Hematopoietic multipotent progenitor cell (in vitro differentiated cells): ENCODE measurements around the gene MNX1. TPM values are rescaled to one million over a fixed set of nuclear protein-coding genes. Genes with fewer than 3 reads are reported as not detected.

Experiments
- DNase-seq, 3 donors: peaks; one replicate each; pipeline ENCODE4 v3.0.0-alpha.2; 2011 to 2015; ENCODE audit warnings: low read depth in 2 of 3, low spot score in 2 of 3
- total RNA-seq: library from RNA; depleted of rRNA; stranded (reverse); fragments of >200 nt; gene quantifications from one replicate; pipeline ENCODE4 v1.2.3, GENCODE V29; 2012

The MNX1 gene
- total RNA-seq, 1 donor = not detected

- DNase-seq = no peak
Observed at GRCh38 chr7:157017149-157017548, 6.7 kb upstream of the MNX1 start.

DNA sequence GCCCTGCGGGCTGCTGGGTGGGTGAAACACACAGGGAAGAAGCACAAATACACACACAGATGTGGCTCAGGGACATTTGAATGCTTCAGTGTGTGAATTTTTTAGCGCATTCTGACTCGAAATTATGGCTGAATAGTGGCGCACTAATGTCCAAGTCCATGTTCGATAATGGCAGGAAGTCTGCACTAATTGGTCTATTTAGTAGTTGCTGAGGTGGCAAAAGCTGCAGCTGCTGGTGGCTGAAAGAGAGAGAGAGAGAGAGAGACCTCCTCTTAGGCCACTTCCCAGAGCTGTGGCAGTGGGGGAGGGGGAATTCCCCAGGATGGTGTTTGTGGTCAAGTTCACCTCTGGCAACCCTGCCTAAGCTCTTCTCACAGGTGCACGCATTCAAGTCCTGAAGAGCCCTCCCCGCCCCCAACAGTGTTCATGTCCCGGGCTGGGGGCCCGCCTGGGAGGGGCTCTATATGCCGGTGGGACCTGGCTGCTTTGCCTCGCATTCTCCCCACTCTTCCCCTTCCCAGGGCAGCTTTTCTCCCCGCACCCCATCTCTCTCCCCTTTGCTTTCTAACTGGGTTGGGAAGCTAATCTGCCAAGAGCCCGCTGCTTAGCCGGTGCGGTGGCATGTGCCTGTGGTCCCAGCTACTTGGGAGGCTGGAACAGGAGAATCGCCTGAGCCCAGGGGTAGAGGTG is 6.0 kb upstream of the MNX1 start:
- DNase-seq = no peak

DNA sequence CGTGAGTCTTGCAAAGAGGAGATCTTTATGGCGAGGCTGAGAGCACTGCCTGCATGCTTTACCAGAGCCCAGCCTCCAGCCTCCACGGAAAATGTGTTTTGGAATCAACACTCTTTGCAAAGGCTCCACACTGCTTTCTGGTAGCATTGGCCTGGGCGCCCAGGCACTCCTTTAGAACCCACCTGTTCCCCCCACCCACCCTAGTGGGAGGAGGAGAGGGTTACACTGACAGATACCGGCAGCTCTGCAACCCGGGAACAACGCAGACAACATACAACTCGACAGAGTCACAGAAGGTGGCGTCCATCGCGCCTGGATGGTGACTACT is 5.5 kb upstream of the MNX1 start:
- DNase-seq = no peak

DNA sequence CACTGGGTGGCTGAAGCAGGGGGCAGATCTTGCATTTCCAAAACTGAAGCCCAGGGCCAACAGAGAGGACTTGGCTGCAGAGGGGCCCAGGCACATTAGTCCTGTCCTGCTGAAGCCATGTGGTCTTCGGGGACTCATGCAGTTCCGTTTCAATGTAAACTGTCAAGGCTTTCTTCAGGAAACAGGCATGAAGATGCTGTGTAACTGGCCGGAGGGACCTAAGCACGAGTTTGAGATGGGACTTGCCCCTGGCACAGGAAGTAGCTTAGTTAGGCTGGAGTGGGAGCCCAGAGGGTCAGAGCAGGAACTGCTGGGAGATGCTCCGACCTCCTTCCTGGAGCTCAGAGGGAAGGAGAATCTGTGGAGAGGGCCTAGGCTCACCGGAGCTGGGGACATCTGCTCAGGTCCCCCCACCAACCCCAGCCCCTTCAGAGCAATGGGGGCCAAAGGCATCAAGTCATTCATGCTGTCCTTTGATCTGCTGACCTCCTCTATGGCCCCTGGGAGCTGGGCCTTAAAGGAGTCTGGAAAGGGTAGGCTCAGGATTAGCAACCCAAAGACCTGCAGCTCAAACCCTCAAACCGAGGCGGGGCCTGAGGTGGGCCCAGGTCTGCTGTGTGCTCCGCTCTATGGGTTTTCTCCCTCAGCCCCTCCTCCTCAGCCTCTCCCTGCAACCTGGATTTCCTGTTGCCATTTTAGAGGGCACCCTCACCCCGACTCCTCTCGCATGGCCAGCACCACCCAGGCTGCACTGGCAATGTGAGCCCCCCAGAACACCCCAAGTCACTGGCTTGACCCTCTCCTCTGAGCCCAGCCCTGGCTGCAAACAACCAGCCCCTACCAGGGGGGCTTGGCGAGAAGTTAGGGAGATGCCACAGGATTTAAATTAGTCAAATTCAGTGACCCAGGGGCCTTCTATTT is 4.4 kb upstream of the MNX1 start:
- no peak for DNase-seq

DNA sequence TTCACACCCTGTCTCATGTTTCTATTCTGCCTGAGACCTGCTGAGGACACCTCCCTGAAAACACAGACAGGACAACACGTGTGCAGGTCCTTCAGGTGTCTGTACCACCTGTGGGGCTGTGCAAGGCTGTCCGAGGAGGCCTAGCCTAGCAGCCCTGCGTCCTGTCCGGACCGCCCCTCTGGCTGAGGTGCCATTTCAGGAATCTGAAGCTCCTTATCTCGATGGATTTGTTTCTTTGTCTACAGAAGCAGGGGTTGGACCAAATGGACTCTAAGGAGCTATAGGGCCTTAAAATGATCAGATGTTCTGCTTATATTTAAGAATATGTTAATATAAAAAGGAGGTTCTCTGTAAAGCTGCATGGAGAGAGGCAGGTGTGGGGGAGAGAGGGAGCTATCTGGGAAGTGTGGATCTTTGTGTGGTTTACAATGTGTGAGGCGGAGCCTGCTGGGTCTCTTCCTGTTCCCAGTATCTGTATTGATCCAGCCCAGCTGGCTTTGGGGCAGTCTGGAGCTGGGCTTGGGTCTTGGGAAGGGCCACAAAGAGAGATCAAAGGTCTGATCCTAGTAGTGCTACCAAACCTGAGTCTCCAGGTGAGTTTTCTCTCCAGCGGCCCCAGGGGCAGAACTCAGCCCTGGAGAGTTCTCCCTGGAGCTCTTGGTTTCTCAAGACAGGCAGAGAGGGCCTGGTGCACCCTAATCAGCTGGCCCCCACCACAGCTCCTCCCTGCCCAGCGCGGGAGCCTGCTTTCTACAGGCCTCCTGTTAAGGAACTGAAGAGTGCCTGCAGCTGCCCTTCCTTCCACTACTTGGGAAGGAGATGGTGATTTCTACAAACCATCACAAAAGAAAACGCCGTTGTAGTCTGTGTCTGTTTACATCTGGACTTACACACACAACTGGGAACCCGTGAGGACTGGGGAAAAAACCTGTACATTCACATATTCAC is 3.4 kb upstream of the MNX1 start:
- no peak for DNase-seq

DNA sequence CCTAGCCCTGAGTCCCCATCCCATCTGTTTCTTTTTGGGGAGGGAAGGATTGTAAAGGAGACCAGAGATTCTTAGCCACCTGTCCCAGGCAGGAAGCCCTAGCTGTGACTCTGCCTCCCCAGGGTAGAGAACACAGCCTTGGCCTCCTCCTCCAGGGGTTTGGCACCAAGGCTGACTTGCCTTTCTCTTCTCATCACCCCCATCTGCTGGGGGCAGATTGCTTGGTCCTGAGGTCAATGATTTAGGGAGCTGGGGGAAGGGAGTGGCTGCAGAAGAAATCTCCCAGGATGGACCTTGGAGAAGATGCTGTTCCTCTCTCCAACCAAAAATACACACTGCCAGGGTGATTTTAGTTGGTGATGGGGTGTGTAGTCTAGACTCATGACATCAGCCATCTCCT is 2.6 kb upstream of the MNX1 start:
- DNase-seq = no peak

GRCh38 chr7:157012113-157012547 is 1.7 kb upstream of the MNX1 start:
- DNase-seq = no peak

DNA sequence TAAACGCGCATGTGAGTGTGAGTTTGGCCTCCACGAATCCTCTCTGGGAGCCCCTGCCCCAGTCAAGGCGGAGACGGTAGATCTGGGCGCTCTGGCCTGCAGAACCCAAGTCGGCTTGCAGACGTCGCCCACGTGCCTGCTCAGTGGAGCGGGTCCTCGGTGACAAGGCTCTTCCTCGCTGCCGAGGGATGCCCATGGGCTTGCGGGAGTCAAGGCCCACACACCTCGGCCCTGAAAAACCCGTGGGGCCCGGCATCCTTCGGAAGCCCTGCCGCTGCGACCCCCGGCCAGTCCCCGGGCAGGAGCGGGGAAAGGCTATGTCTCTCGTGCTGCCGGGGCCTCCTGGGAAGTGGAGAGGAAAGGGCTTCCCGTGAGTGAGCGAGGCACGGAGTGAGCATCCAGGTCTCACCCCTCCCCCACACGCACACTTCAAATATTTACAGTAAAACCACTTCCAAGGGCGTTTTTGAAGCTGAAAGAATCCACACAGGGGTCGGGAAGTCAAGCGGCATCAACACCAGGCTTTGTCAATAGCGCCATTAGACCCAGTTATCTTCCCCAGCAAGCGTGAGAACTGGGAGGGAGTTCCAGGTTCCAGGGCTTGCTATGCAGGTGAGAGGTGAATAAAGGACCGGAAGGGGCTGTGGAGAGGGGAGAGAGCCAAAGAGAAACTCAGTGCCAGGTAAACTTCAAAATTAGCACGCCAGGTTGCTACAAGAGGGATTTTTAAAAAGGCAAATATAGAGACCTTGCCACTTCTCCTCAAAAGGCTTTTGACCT is 1.1 kb upstream of the MNX1 start:
- DNase-seq = no peak

- no peak for DNase-seq
Observed at GRCh38 chr7:157009778-157010587, 480 bp downstream of the MNX1 start.

DNA sequence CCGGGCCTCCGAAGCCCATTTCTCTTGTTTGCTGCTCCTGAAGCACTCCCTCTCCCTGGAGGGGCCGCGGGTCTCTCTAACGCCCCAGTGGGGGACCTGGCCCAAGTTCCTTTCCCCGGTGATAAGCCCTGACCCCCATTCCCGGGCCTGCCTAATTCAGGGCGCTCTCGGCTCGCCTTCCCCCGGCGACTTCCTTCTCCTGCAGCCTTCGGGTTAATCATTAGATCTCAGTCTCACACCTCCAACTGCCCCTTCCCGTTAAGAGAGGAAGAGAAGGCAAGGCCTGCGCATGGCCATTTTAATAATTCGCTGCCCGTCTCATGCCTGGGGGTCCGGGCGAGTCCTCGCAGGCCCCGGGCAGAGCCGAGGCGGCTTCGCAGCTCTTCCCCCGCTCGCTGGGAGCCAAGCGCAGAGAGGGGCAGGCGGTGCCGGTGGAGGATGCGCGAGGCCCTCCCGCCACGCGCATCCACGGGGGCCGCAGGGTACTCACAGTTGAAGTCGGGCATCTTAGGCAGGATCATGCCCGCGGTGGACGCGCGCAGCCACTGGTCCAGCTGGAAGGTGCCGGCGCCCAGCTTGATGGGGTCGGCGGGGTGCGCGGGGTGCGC is 1.2 kb downstream of the MNX1 start:
- DNase-seq = no peak

- no peak for DNase-seq
Observed at GRCh38 chr7:157008206-157009169, 2.0 kb downstream of the MNX1 start.

GRCh38 chr7:157007470-157008066 is 2.9 kb downstream of the MNX1 start:
- DNase-seq = no peak

DNA sequence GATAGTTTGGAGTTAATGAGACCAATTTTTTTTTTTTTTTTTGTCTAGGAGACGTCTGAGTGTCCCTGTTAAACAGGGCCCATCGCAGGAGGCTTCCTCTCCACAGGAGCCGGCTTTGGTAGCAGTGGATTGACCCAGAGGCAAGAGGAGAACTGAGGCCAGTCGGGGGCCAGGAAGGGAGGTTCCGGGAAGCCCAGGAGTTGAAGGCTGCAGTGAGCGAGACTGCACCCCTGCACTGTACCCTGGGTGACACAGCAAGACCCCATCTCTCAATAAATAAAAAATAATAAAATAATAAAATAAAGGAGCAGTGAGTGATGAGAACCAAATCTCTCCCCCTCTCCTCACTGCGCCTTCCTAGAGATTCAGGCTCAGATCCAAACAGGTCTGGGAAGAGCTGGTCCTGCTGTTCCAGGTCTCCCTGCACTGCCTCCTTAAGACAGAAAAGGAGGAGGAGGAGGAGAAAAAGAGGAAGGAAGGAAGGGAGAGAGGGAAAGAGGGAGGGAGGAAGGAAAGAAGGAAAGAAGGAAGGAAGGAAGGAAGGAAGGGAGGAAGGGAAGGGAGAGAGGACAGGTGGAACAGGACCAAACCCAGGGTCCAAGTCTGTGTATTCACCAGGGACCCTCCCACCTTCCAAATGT is 3.5 kb downstream of the MNX1 start:
- DNase-seq = no peak

- no peak for DNase-seq
Observed at GRCh38 chr7:157006205-157006747, 4.2 kb downstream of the MNX1 start.

- DNase-seq = no peak
Observed at GRCh38 chr7:157005456-157006204, 4.8 kb downstream of the MNX1 start.
